HG02678 (cell line): ENCODE measurements around the gene DSC1.
"Not testable (repeated sequence)": the region's sequence is repeated elsewhere in the genome, so short reads cannot be mapped to it uniquely, and the experiment has no call there.

Experiments
- ATAC-seq: cut with Tn5 transposase; IDR thresholded peaks from one replicate; pipeline ENCODE4 v1.9.1; 2021; ENCODE audit warnings: mild to moderate bottlenecking, moderate library complexity; ENCODE audit not compliant: unreplicated experiment

The DSC1 gene

DNA sequence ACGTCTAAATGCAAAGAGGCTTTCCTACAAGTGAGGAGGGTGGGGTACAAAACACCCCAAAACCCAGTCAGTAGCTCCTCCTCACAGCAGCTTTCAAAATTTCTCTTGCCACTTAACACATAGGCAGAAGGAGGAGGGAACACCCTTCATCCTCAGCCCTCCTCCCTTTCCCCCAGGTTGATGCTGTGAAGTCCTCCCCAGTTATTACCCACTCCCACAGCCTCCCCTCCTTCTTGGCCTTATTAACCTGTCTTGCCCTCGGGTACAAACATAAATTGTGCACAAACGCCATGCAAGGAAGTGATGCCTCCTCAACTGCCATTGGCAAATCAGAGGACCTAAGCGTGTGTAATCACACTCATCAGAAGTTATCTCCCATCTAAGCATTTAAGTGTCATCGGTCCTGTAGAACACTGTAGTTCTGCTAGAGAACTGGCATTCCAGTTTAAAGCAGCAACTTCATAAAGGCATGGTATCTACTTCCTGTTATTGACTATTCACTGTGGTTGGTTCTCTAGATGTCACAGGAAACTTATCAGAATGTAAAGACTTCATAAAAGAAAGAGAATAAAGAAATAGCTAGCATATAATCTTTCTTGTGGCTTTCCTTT lies at the start of gene DSC1:
Gene DSC1, minus strand, starts transcription at position 32 of the 611 bp plus-strand sequence. CDS start 262 bp downstream, outside the sequence.
- no peak for ATAC-seq

DNA sequence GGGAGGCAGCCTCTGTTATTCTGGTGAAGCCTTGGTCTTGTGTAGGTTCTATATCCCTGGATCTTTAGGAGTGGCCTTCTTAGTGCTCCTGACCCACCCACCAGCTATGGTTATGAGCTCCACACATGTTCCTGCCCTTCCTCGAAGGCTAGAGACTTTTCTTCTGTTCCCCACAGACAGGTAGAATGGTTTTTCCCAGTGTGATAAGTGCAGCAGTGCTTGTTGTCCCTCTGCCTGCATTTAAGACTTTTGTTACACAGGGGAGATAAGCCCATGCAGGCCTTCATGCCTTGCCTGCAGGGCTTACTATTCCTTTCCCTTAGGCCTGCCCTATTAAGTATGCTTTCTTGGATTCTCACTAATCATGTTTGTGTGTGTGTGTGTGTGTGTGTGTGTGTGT lies 48.4 kb upstream of the DSC1 start:
- ATAC-seq: no peak

DNA sequence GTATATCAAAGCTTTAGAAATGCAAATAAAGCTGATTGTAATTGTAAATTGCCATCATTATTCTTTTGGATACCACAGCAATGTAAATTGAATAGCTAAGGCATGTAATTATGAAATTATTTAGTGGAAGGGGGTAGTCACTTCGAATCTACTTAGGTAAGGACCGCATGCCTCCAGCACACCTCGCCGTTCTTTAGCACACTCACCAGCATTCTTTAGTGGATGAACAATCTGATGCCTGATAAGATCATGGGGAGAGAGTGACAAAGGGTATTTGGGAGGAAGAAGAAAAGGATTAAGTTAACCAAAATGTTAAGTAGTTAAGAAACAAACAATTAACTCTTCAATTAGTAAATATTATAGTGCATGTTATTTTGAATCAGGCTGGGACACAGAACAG lies 46.4 kb upstream of the DSC1 start:
- ATAC-seq: no peak

DNA sequence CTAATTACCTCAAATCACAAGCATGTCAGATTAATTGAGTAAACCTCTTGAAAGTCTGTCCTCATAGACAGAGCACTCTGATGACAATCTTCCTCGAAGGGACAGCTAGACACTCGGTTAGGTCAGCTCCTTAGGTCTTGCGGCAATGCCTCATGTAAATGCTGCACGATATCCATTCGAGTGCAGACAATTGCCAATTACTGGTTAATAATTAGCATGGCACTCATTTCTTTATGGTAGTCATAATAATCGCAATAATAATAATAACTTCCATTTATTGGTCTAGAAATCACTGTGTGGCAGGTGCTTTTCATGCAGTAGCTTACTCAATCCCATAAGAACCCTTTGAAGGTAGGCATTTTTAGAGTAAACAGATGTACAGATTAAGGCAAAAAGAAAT lies 44.7 kb upstream of the DSC1 start:
- ATAC-seq: no peak

DNA sequence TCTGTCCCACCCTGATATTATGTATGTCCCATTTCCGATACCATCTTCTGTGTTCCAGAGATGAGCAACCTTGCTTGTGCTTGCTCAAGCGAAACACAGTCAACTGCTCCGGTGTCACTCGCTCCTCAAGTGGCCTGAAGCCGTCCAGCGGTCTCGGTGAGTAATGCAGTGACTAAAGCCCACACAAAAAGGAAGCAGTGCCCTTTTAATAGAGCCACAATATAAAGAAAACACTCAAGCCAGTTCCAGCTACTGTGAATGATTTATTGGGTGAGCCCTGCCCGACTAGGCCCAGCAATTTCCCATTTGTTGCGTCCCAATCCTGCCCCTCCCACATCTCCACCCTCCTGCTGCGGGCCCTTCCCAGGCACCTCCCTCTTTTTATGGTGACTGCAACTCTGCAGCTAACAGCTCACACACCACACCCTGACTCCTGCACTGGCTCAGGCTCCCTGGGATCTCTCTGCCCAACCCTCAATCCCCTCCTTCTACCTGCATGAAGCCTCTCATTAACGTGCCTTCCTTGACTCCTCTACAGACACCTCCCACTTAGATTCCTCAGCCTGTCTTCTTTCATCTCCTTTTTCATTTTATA lies 44.2 kb upstream of the DSC1 start:
- peak; percentile 82 for ATAC-seq

- ATAC-seq: no peak
These were observed 43.4 kb upstream of the DSC1 start for GRCh38 chr18:31206071-31206470.

GRCh38 chr18:31205273-31205672 lies 42.6 kb upstream of the DSC1 start:
- no peak for ATAC-seq

- no peak for ATAC-seq
These were observed 42.2 kb upstream of the DSC1 start for GRCh38 chr18:31204833-31205232.

DNA sequence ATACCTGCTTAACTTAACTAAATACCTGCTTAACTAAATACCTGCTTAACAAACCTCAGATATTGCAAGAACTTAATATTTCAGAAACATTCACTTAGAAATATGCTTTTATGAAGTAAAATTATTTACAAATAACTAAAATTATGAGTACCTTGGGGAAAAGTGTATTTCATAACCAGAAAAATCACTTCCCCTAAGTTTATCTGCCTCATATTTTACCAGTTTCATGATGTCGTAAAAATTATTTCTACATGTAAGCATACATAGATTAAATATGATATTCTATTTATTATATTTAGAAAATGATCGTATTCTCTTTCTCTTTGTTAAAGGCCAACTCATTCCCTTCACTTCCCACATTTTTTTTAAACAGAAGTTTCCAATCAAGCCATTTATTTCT lies 41.5 kb upstream of the DSC1 start:
- no peak for ATAC-seq

DNA sequence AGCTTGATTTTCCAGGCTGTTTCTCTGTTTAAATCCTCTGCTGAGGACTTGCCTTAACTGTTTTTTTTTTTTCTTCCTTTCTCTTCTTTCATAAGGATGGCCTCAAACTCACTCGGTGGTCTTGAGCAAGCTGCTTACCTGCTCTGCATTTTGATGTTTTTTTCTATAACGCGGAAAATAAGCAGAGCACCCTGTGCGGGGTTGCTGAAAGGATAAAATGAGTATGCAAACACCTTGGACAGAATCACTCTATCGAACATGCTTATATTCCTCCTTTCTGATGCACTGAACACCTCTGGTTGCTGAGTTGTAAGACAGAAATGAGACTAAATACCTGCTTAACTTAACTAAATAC lies 41.1 kb upstream of the DSC1 start:
- ATAC-seq: no peak

DNA sequence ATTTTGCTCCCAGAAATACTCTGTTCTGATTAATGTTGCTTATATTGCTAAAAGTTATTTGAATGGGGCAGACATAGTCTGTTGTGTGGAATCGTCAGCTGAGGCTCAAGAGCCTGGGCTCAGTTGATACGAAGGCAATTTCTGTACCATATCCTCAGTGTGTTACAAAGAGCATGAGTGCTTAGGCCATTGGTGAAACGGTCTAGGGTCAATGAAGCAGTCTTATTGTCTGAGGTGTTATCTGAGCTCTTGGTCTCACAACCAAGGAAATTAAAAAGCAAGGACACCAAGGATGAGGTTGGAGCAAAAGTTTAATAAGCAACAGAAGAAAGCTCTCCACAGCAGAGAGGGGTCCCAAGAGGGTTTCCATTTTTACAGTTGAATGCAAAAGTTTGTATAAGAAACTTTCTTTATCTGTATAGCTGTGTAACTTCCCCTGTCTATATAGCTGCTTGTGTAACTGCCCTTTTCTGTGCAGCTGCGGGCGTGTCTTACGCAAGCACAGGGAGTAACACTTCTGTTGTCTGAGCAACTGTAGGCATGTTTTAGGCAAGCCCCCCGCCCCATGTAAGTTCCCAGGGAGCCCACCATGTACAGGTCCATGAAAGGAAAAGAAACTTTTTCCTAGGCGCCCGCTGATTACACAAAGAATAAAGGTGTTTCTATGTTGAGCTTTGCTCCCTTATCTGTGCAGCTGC lies 40.6 kb upstream of the DSC1 start:
- ATAC-seq: no peak

DNA sequence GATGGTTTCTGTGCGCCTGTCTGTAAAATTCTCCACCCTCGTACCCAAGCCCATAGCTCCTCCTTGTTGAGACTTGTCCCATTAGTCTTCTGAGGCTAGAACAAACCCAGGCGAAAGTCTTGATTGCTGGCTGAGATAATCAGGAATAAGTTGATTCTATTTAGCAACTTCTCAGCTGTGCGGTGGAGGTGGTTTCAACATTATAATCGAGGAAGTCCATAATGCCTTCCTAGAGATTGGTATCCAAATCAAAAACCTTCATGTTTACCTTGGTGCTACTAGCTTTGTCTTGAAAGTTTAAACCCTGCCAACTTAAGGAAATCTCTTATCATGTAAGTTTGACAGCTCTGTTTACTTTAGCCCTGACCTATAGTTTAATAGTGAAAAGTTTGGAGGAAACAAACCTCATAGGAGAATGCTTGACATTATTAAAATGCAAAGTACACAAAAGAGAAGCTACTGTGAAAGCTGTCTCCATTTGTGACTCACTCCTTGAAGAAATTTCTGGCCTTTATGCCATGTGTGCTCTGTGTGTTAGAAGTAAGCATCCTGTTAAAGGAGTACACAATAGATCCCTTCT lies 36.6 kb upstream of the DSC1 start:
- ATAC-seq: no peak

GRCh38 chr18:31197676-31198075 lies 35.0 kb upstream of the DSC1 start:
- no peak for ATAC-seq

DNA sequence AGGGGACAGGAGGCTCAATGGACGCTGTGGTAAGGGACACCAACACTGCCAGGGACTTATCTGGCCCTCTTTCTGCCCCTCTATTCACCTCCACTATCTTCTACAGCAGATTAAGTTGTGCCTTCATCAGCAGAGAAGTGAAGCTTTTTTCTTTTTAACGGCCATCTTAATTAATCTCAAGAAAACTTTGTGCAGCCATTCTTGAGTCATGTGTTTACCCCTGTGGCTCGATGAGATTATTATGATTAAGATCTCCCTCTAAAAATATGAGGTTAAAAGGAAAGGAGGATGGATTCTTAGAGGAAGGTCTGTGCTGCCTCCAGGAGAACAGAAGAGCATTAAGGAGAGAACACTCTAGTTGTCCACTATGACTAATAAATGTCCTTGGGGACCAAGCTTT lies 32.4 kb upstream of the DSC1 start:
- no peak for ATAC-seq

GRCh38 chr18:31192086-31192776 lies 29.6 kb upstream of the DSC1 start:
- no peak for ATAC-seq

GRCh38 chr18:31190919-31191318 lies 28.3 kb upstream of the DSC1 start:
- ATAC-seq: no peak

- ATAC-seq: no peak
These were observed 27.1 kb upstream of the DSC1 start for GRCh38 chr18:31189757-31190156.

GRCh38 chr18:31185186-31185950 lies 22.7 kb upstream of the DSC1 start:
- ATAC-seq: no peak

GRCh38 chr18:31183302-31183701 lies 20.6 kb upstream of the DSC1 start:
- ATAC-seq: no peak

- ATAC-seq: not testable (repeated sequence)
These were observed 14.7 kb upstream of the DSC1 start for GRCh38 chr18:31177369-31177768.

DNA sequence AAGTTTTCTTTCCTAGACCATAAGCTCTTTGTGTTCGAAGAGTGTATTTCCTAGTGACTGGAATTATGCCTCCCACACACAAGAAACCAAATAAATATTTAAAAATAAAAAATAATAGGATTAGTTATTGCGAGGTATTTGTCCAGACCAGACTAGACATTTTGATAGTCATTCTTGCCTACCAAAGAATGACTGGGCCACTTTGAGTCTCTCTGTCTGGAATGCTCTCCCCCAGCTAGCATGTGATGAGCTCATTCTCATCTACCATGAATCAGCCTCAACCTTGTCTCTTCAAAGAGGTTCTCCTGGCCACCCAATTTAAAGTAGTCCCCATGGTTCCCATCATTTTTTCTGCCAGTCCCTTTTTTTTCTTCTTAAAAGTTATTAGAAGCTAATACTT lies 13.9 kb upstream of the DSC1 start:
- ATAC-seq: no peak
